ENCODE measurements around the gene SGMS1.

- TF ChIP-seq CTCF (IDR thresholded peaks at IDR 0.05) (no peak), POLR2AphosphoS5 (IDR thresholded peaks at IDR 0.05; ENCODE audit: insufficient read depth in 1 of 2, low read depth in 1 of 2) (no peak), POLR2A (IDR thresholded peaks at IDR 0.05) (no peak)
Observed at GRCh38 chr10:50349554-50349953, 274.2 kb downstream of the SGMS1 start.

All from vagina (tissue), 2 donors.